ENCODE measurements around the gene TSEN34. TPM values are rescaled to one million over a fixed set of nuclear protein-coding genes. Genes with fewer than 3 reads are reported as not detected.
A peak's percentile ranks its signal among the peaks of the same experiment; 100 is the strongest.

The TSEN34 gene
- total RNA-seq, 4 donors from 2014 or later = 62.0 to 138 (median 65.9) TPM

DNA sequence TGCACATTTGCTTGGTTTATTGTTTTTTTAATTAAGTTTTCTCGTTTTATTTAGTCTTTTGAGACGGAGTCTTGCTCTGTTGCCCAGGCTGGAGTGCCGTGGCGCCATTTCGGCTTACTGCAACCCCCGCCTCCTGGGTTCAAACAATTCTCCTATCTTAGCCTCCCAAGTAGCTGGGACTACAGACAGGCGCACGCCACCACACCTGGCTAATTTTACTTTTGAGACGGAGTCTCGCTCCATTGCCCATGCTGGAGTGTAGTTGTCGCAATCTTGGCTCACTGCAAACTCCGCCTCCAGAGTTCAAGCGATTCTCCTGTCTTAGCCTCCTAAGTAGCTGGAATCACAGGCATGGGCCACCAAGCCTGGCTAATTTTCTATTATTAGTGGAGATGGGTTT, 10.9 kb downstream of the TSEN34 start:
- 49 to 55% methylated on average over 8 to 13 of the region's 13 CpGs for WGBS, 2 donors (ENCODE audit: low coverage in 1 of 2)
- in situ Hi-C loops (cut with MboI; ENCODE audit: low pct_ligation_motif_present in 1 of 4, low pct_unique_long_range_greater_than_20kb in 1 of 4, low sequenced_read_pairs in 3 of 4) (no loop called here), intact Hi-C loops (cut with DNase I; ENCODE audit: low total_unique reads) (no loop called here)
- H3K4me3 ChIP-seq = peak overlapping the region in 3 of 4 donors; percentile 42 to 68 (median 58)
- no peak for TF ChIP-seq CTCF (IDR thresholded peaks at IDR 0.05)
- H3K27ac ChIP-seq = peak overlapping the region; percentile 95 to 96 (median 96)
- H3K9me3 ChIP-seq = no peaks in the 10 kb centered on the region
- peaks cover 20 to 63% (median 46%) of the 10 kb centered on the region in 4 donors for H3K4me1 ChIP-seq
- H3K27me3 ChIP-seq = no peaks in the 10 kb centered on the region
- H3K36me3 ChIP-seq = peaks cover 0 to 50% (median 8%) of the 10 kb centered on the region in 4 donors
- no peak for DNase-seq

DNA sequence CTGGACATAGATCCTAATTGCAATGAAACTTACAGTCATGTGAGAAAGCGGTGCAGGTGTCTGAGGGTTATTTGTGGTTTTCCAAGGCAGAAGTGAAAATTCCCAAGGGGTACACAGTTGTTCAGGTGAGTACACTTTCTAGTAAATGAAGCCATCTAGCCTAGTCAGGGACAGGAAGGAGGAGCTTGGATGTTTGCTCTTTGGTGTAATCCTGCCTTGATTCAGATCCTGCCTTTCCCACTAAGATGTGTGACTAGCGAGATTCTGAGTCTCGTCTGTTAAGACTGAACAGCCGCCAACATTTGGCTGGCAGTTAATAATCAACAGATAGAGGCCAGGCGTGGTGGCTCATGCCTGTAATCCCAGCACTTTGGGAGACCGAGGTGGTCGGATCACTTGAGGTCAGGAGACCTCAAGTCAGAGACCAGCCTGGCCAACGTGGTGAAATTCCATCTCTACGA, 12.1 kb downstream of the TSEN34 start:
- Histone ChIP-seq H3K27ac (peak overlapping the region in 3 of 4 donors; percentile 27 to 95 (median 43)), H3K4me3 (peak overlapping the region in 1 of 4 donors; percentile 24), H3K27me3 (no peaks in the 10 kb centered on the region), H3K4me1 (peaks cover 25 to 74% (median 48%) of the 10 kb centered on the region in 4 donors), H3K9me3 (no peaks in the 10 kb centered on the region), H3K36me3 (peaks cover 0 to 58% (median 12%) of the 10 kb centered on the region in 4 donors)
- TF ChIP-seq CTCF (IDR thresholded peaks at IDR 0.05) = no peak
- no peak for TF ChIP-seq POLR2AphosphoS5 (IDR thresholded peaks at IDR 0.05)
- TF ChIP-seq POLR2A (IDR thresholded peaks at IDR 0.05) = no peak
- no peak for TF ChIP-seq EP300 (IDR thresholded peaks at IDR 0.05; ENCODE audit: low read depth)
- WGBS, 2 donors (ENCODE audit: low coverage in 1 of 2) = 22 to 32% methylated on average over 3 to 9 of the region's 9 CpGs
- in situ Hi-C loops (cut with MboI; ENCODE audit: low pct_ligation_motif_present in 1 of 4, low pct_unique_long_range_greater_than_20kb in 1 of 4, low sequenced_read_pairs in 3 of 4) = no loop called here
- intact Hi-C loops (cut with DNase I; ENCODE audit: low total_unique reads) = no loop called here
- no peak for DNase-seq

DNA sequence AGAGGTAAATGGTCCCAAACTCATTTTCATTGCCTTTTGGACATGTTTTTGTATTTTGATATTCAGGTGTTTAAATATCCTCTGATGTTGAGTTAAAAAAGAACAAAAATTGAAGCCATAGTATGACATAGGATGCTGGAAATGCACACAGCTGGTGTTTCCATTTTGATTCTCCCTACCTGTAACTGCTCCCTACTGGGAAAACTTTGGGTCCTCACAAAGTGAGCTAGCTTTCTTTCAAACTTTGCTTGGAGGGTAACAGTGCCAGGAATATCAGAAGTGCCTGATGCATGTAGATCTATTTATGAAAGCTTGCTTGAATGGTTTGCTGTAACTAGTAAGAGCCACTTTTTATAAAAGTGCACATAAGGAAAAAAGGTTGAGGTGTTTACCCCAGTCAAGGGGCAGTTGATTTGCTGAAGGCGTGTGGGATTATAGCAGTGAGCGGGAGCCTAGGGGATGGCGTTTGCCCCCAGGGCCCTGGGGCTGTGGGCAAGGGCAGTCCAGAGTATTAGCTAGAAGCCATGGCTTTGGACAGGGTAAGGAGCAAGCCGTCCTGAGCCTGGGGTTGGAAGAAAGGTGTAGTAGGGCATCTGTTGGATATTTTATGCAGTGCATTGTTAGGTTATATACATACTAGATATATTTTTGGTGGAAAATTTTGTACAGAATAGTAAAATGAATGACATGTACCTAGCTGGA, 13.8 kb downstream of the TSEN34 start:
- TF ChIP-seq CTCF (IDR thresholded peaks at IDR 0.05) = no peak
- TF ChIP-seq EP300 (IDR thresholded peaks at IDR 0.05; ENCODE audit: low read depth) = no peak
- no peak for TF ChIP-seq POLR2AphosphoS5 (IDR thresholded peaks at IDR 0.05)
- TF ChIP-seq POLR2A (IDR thresholded peaks at IDR 0.05) = no peak
- Histone ChIP-seq H3K4me3 (no peak overlapping the region), H3K9me3 (no peaks in the 10 kb centered on the region), H3K27me3 (no peaks in the 10 kb centered on the region), H3K36me3 (peaks cover 0 to 58% (median 12%) of the 10 kb centered on the region in 4 donors), H3K27ac (peak overlapping the region in 1 of 4 donors; percentile 11), H3K4me1 (peaks cover 42 to 88% (median 64%) of the 10 kb centered on the region in 4 donors)
- in situ Hi-C loops (cut with MboI; ENCODE audit: low pct_ligation_motif_present in 1 of 4, low pct_unique_long_range_greater_than_20kb in 1 of 4, low sequenced_read_pairs in 3 of 4) (no loop called here), intact Hi-C loops (cut with DNase I; ENCODE audit: low total_unique reads) (no loop called here)
- DNase-seq = no peak
- WGBS, 2 donors (ENCODE audit: low coverage in 1 of 2) = 68 to 75% methylated on average over 1 to 4 of the region's 4 CpGs

GRCh38 chr19:54206030-54206830, 15.1 kb downstream of the TSEN34 start:
- H3K4me3 ChIP-seq = no peak overlapping the region
- WGBS, 2 donors (ENCODE audit: low coverage in 1 of 2) = 85% methylated on average over 27 of the region's 27 CpGs; no CpG with 5 or more reads in 1 of the 2 donors
- peak overlapping the region; percentile 59 to 90 (median 80) for H3K27ac ChIP-seq
- peak; percentile 32 for DNase-seq
- TF ChIP-seq POLR2AphosphoS5 (IDR thresholded peaks at IDR 0.05) (no peak), CTCF (IDR thresholded peaks at IDR 0.05) (no peak), POLR2A (IDR thresholded peaks at IDR 0.05) (no peak)
- in situ Hi-C loops (cut with MboI; ENCODE audit: low pct_ligation_motif_present in 1 of 4, low pct_unique_long_range_greater_than_20kb in 1 of 4, low sequenced_read_pairs in 3 of 4) (no loop called here), intact Hi-C loops (cut with DNase I; ENCODE audit: low total_unique reads) (no loop called here)
- no peaks in the 10 kb centered on the region for H3K27me3 ChIP-seq
- no peaks in the 10 kb centered on the region for H3K9me3 ChIP-seq
- peaks cover 0 to 58% (median 12%) of the 10 kb centered on the region in 4 donors for H3K36me3 ChIP-seq
- H3K4me1 ChIP-seq = peaks cover 48 to 98% (median 73%) of the 10 kb centered on the region in 4 donors

All from transverse colon (tissue), 4 donors.